Activated B cell treated with CpG ODN at 0.5 μM for 24 hours (primary cell): ENCODE results near the gene ST6GALNAC4. TPM values are rescaled to one million over a fixed set of nuclear protein-coding genes. Genes with fewer than 3 reads are reported as not detected.

ENCODE experiments used
- ATAC-seq: fragments of 200-7000 bp; cut with Tn5 transposase; one replicate; pipeline ENCODE4 v1.10.0; 2021; ENCODE audit warnings: low read depth, mild to moderate bottlenecking, moderate library complexity
- CTCF ChIA-PET: fragments of 350-600 bp; sonication (Branson Sonifier 250); formaldehyde crosslinking; loops from one replicate; lab custom pipeline; 2021; ENCODE audit warnings: antibody characterized with exemption; lab: Charles Lee
- POLR2A ChIA-PET: fragments of 350-600 bp; sonication (Branson Sonifier 250); formaldehyde crosslinking; loops from one replicate; lab custom pipeline; 2021; ENCODE audit warnings: antibody characterized with exemption; lab: Charles Lee
- DNase-seq: peaks from one replicate; pipeline ENCODE4 v3.0.0; 2022
- H3K27ac Mint-ChIP-seq: one replicate; pipeline ENCODE4 v1.8.0; 2020; ENCODE audit warnings: mixed read lengths
- H3K27me3 Mint-ChIP-seq: one replicate; pipeline ENCODE4 v1.8.0; 2021; ENCODE audit warnings: mixed read lengths
- H3K36me3 Mint-ChIP-seq: one replicate; pipeline ENCODE4 v1.8.0; 2021; ENCODE audit warnings: low read depth, mixed read lengths
- H3K4me1 Mint-ChIP-seq: one replicate; pipeline ENCODE4 v1.8.0; 2021; ENCODE audit warnings: mixed read lengths
- H3K4me3 Mint-ChIP-seq: one replicate; pipeline ENCODE4 v1.8.0; 2020; ENCODE audit warnings: mild to moderate bottlenecking, mixed read lengths
- H3K9me3 Mint-ChIP-seq: one replicate; pipeline ENCODE4 v1.8.0; 2020; ENCODE audit warnings: mixed read lengths
- intact Hi-C: fragments of 100-400 bp; cut with micrococcal nuclease; formaldehyde crosslinking; loops from one replicate; pipeline ENCODE4 v1.15.1; 2024
- total RNA-seq: library from RNA; stranded (reverse); gene quantifications from 2 replicates; pipeline ENCODE4 v1.2.3, GENCODE V29; 2022
- TF ChIP-seq, protein P1 (sequence below): fragments of 200-600 bp; IDR thresholded peaks from one replicate; pipeline ENCODE4 v1.8.0; 2022; ENCODE audit warnings: antibody characterized with exemption, mild to moderate bottlenecking

The ST6GALNAC4 gene
- total RNA-seq, 1 donor from 2014 or later: 85.4 TPM

DNA sequence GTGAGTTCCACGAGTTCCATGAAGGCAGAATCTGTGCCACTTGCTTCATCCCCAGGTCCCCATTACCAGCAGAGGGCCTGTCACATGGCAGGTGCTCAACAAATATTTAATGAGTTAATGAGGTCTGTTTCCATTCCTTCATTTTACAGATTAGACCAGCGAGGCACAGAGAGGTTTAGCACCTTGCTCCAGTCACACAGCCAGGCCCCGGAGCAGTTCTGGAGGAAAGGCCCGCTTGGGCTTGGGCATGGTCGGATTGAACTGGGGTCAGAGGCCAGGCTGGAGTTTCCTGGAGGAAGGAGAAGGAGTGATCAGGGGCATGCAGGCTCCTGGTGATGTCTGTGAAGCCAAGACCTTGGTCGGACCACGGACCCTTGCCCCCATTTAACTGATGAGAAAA lies 4.0 kb upstream of the ST6GALNAC4 start:
- no peak for DNase-seq
- H3K4me3 Mint-ChIP-seq: no peak overlapping the region
- H3K27me3 Mint-ChIP-seq: peaks cover 4% of the 10 kb centered on the region
- ATAC-seq: no peak
- TF ChIP-seq, protein P1, sequence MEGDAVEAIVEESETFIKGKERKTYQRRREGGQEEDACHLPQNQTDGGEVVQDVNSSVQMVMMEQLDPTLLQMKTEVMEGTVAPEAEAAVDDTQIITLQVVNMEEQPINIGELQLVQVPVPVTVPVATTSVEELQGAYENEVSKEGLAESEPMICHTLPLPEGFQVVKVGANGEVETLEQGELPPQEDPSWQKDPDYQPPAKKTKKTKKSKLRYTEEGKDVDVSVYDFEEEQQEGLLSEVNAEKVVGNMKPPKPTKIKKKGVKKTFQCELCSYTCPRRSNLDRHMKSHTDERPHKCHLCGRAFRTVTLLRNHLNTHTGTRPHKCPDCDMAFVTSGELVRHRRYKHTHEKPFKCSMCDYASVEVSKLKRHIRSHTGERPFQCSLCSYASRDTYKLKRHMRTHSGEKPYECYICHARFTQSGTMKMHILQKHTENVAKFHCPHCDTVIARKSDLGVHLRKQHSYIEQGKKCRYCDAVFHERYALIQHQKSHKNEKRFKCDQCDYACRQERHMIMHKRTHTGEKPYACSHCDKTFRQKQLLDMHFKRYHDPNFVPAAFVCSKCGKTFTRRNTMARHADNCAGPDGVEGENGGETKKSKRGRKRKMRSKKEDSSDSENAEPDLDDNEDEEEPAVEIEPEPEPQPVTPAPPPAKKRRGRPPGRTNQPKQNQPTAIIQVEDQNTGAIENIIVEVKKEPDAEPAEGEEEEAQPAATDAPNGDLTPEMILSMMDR: no peak
- H3K27ac Mint-ChIP-seq: no peak overlapping the region
- intact Hi-C loops: loop anchor here (1.0 to 2.0 kb wide), 7 partner anchors 50 to 980 kb away; partner anchors contain the start of genes CDK9 and TOR2A
- ChIA-PET POLR2A (interaction anchor here (1.1 to 12.0 kb wide), 5 partner anchors 9 to 186 kb away, joined by 3 to 457 read pairs (median 7); partner anchors contain the start of genes PIP5KL1, ST6GALNAC6 and TOR2A), CTCF (interaction anchor here (0.6 to 5.5 kb wide), 27 partner anchors 8 to 707 kb away, joined by 3 to 48 read pairs (median 5); partner anchors contain the start of genes DPM2, PIP5KL1 and TOR2A)
- no peaks in the 10 kb centered on the region for H3K9me3 Mint-ChIP-seq
- peaks cover 6% of the 10 kb centered on the region for H3K36me3 Mint-ChIP-seq
- peaks cover 43% of the 10 kb centered on the region for H3K4me1 Mint-ChIP-seq

DNA sequence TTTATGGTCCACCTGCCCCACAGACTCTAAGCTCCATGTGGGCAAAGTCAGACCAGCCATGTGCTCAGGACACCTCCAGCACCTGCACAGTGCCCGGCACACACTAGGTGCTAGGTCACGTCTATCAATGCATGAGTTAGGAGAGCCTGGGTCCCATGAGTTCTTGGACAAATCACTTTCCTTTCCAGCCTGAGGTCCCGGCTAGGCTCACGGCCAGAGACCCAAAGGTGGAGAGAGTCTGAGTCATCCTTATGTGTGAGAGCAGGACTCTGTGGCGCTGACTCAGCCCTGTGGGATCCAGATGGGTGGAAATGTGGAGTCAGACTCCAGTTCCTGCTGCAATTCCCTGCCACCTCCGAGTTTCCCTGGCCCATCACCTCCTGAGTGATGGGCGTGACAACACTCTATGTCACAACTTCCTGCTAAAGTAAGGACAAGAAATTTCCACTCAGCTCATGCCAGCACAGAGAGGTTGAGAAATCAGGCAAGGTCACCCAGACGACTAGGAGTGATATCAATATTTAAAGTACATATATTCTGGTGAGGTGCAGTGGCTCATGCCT lies 2.5 kb upstream of the ST6GALNAC4 start:
- TF ChIP-seq, protein P1: no peak
- ATAC-seq (no peak), DNase-seq (no peak)
- intact Hi-C loops: no loop called here
- peaks cover 13% of the 10 kb centered on the region for H3K36me3 Mint-ChIP-seq
- ChIA-PET POLR2A (interaction anchor here (0.5 to 12.0 kb wide), 6 partner anchors 17 to 182 kb away, joined by 3 to 457 read pairs (median 4); partner anchors contain the start of gene ST6GALNAC6), CTCF (interaction anchor here (0.6 to 4.2 kb wide), 6 partner anchors 37 to 334 kb away, joined by 3 to 29 read pairs (median 6); partner anchors contain the start of gene TOR2A)
- peaks cover 57% of the 10 kb centered on the region for H3K4me1 Mint-ChIP-seq
- no peaks in the 10 kb centered on the region for H3K9me3 Mint-ChIP-seq
- H3K4me3 Mint-ChIP-seq: no peak overlapping the region
- H3K27me3 Mint-ChIP-seq: peaks cover 4% of the 10 kb centered on the region
- peak overlapping the region; percentile 95 for H3K27ac Mint-ChIP-seq

DNA sequence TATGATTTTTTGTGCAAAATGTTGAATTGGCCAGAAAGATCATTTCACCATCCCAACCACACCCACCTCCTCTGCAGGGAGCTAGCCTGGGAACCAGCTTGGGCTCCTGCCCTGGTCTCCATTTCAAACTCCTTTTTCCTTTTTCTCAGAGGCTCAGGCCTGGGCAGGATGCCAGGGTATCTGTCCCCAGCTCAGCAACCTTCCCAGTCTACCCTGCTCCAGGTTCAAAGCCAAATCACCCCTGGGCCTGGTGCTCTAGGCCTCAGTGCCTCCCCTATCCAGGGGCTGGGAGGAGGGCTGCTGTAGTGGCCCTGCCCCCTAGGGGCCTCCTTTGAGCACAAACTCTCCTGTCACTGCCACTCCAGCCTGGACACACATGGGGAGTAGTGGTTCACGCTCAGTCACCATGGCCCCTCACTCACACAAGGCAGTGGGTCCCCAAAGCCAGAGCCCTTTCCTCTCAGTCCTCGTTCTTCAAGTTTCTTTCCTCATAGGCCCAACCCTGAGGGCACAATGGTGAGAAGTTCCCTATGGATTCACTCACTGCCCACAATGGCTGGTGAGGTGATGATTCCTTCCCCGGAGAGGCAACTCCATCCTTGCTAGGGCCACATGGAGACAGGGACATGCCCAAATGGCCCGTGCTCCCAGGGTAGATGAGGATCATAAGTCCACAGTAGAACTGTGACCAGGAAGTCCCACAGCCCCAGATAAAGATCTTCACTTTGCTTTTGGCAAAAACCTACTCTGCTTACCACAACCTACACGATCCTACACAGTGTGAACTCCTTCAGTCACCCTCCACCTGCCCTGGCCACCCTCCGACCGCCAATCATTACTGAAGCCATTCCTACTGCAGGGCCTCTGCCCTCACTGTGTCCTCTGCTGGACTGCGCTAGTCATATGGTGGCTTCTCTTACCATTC lies 1.6 kb upstream of the ST6GALNAC4 start:
- peak overlapping the region; percentile 95 for H3K27ac Mint-ChIP-seq
- no peaks in the 10 kb centered on the region for H3K9me3 Mint-ChIP-seq
- peaks cover 64% of the 10 kb centered on the region for H3K4me1 Mint-ChIP-seq
- POLR2A ChIA-PET: interaction anchor here (0.5 to 12.0 kb wide), 13 partner anchors 16 to 467 kb away, joined by 3 to 457 read pairs (median 6); partner anchors contain the start of genes CDK9, FPGS, GOLGA2 and LRSAM1
- H3K27me3 Mint-ChIP-seq: no peaks in the 10 kb centered on the region
- H3K36me3 Mint-ChIP-seq: peaks cover 19% of the 10 kb centered on the region
- TF ChIP-seq, protein P1: no peak
- ATAC-seq: no peak
- H3K4me3 Mint-ChIP-seq: peak overlapping the region; percentile 85
- CTCF ChIA-PET: interaction anchor here (0.9 to 3.8 kb wide), 6 partner anchors 12 to 333 kb away, joined by 3 to 21 read pairs (median 6); partner anchors contain the start of gene TOR2A
- no peak for DNase-seq
- intact Hi-C loops: no loop called here

DNA sequence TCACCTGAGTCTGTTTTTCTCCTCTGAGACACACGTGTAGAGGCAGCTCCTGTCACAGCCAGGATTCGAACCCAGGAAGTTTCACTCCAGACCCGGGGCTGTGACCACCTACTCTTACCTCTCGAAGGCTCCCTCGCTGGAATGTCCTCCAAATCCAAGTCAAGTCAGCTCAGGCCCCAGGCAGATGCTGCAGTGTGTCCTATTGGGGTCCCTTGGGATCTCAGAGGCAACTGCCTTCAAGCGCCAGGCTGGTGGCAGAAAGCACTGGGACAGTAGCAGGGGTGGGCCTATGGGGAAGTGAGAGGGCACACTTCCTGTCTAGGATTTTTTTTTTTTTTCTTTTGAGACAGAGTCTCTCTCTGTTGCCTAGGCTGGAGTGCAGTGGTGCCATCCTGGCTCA lies 762 bp upstream of the ST6GALNAC4 start:
- ATAC-seq (peak; percentile 63), DNase-seq (peak; percentile 70)
- CTCF ChIA-PET: interaction anchor here (0.6 to 3.8 kb wide), 10 partner anchors 11 to 332 kb away, joined by 3 to 21 read pairs (median 3); partner anchors contain the start of genes CDK9 and TOR2A
- peaks cover 26% of the 10 kb centered on the region for H3K36me3 Mint-ChIP-seq
- POLR2A ChIA-PET: interaction anchor here (0.7 to 12.0 kb wide), 26 partner anchors 11 to 521 kb away, joined by 3 to 457 read pairs (median 6); partner anchors contain the start of genes CDK9, FPGS, GOLGA2 and LRSAM1
- H3K9me3 Mint-ChIP-seq: no peaks in the 10 kb centered on the region
- peaks cover 71% of the 10 kb centered on the region for H3K4me1 Mint-ChIP-seq
- peak overlapping the region; percentile 95 for H3K27ac Mint-ChIP-seq
- intact Hi-C loops: loop anchor here (1.0 to 2.0 kb wide), 13 partner anchors 11 to 692 kb away; partner anchors contain the start of genes DPM2, FPGS, PIP5KL1 and PTRH1
- H3K27me3 Mint-ChIP-seq: no peaks in the 10 kb centered on the region
- TF ChIP-seq, protein P1: no peak
- peak overlapping the region; percentile 85 for H3K4me3 Mint-ChIP-seq
